ENCODE results near the gene ATP9A.
"Not testable (repeated sequence)": the region's sequence is repeated elsewhere in the genome, so short reads cannot be mapped to it uniquely, and the experiment has no call there.

The ATP9A gene

GRCh38 chr20:51790256-51790655 is 22.1 kb upstream of the ATP9A start:
- DNase-seq = no peak

- no peak for DNase-seq
These were observed 21.2 kb upstream of the ATP9A start for GRCh38 chr20:51789434-51789833.

GRCh38 chr20:51788822-51789221 is 20.6 kb upstream of the ATP9A start:
- no peak for DNase-seq

GRCh38 chr20:51784299-51784698 is 16.1 kb upstream of the ATP9A start:
- no peak for DNase-seq

GRCh38 chr20:51778229-51778759 is 10.1 kb upstream of the ATP9A start:
- DNase-seq = not testable (repeated sequence)

- no peak for DNase-seq
These were observed 7.1 kb upstream of the ATP9A start for GRCh38 chr20:51775241-51775640.

GRCh38 chr20:51772236-51772635 is 4.0 kb upstream of the ATP9A start:
- no peak for DNase-seq

GRCh38 chr20:51769976-51770615 is 1.9 kb upstream of the ATP9A start:
- DNase-seq = no peak

GRCh38 chr20:51768759-51769517 is 748 bp upstream of the ATP9A start:
- no peak for DNase-seq

- peak; percentile 94 for DNase-seq
These were observed 960 bp downstream of the ATP9A start for GRCh38 chr20:51766994-51767866.

GRCh38 chr20:51765381-51765780 is 2.8 kb downstream of the ATP9A start:
- DNase-seq = not testable (repeated sequence)

- DNase-seq = no peak
These were observed 4.1 kb downstream of the ATP9A start for GRCh38 chr20:51763965-51764602.

GRCh38 chr20:51760905-51761546 is 7.2 kb downstream of the ATP9A start:
- no peak for DNase-seq

GRCh38 chr20:51759769-51760510 is 8.2 kb downstream of the ATP9A start:
- no peak for DNase-seq

- DNase-seq = no peak
These were observed 9.1 kb downstream of the ATP9A start for GRCh38 chr20:51758978-51759544.

GRCh38 chr20:51757226-51757625 is 11.0 kb downstream of the ATP9A start:
- DNase-seq = no peak

- no peak for DNase-seq
These were observed 11.5 kb downstream of the ATP9A start for GRCh38 chr20:51756653-51757052.

- not testable (repeated sequence) for DNase-seq
These were observed 15.0 kb downstream of the ATP9A start for GRCh38 chr20:51753220-51753619.

- no peak for DNase-seq
These were observed 15.7 kb downstream of the ATP9A start for GRCh38 chr20:51752343-51752951.

GRCh38 chr20:51750770-51751388 is 17.3 kb downstream of the ATP9A start:
- DNase-seq = no peak

All from islet precursor cell (in vitro differentiated cells).